HepG2 (cell line): ENCODE measurements around the gene SUPT4H1. TPM values are rescaled to one million over a fixed set of nuclear protein-coding genes. Genes with fewer than 3 reads are reported as not detected.

ENCODE experiments used
- ATF6 ChIP-seq: sonication (generic); formaldehyde crosslinking; conservative IDR thresholded peaks from 2 replicates; pipeline ENCODE4 v1.4.0; 2020; ENCODE audit warnings: missing genetic modification reagents
- ATRX ChIP-seq: sonication (generic); formaldehyde crosslinking; IDR thresholded peaks from 2 replicates; pipeline ENCODE4 v1.4.0; 2020; ENCODE audit warnings: missing genetic modification reagents, borderline replicate concordance
- CERS6 ChIP-seq: sonication (generic); formaldehyde crosslinking; IDR thresholded peaks from 2 replicates; pipeline ENCODE4 v1.5.0; 2020; ENCODE audit warnings: missing genetic modification reagents
- EHMT2 ChIP-seq: fragments of 200-600 bp; sonication (generic); IDR thresholded peaks from 2 replicates; pipeline ENCODE4 v1.7.0; 2017; ENCODE audit warnings: antibody characterized with exemption, low read depth, low read length, borderline replicate concordance
- FIP1L1 ChIP-seq: fragments of 200-400 bp; formaldehyde crosslinking; IDR thresholded peaks from 2 replicates; pipeline ENCODE4 v1.6.1; 2018; ENCODE audit warnings: low read depth, mild to moderate bottlenecking, low read length, moderate library complexity, borderline replicate concordance; ENCODE audit not compliant: insufficient read depth
- FOXC1 ChIP-seq: sonication (generic); formaldehyde crosslinking; IDR thresholded peaks from 2 replicates; pipeline ENCODE4 v1.8.0; 2022; ENCODE audit warnings: mild to moderate bottlenecking, missing genetic modification reagents, borderline replicate concordance
- FOXM1 ChIP-seq: sonication (generic); formaldehyde crosslinking; IDR thresholded peaks from 2 replicates; pipeline ENCODE4 v1.5.0; 2020; ENCODE audit warnings: missing genetic modification reagents
- HDAC6 ChIP-seq: fragments of 200-600 bp; sonication (generic); IDR thresholded peaks from 2 replicates; pipeline ENCODE4 v1.7.0; 2017; ENCODE audit warnings: mild to moderate bottlenecking, antibody characterized with exemption, low read length, low read depth
- HMGA1 ChIP-seq: sonication (generic); formaldehyde crosslinking; conservative IDR thresholded peaks from 2 replicates; pipeline ENCODE4 v1.4.0; 2020; ENCODE audit warnings: missing genetic modification reagents
- HNRNPLL ChIP-seq: fragments of 200-400 bp; formaldehyde crosslinking; IDR thresholded peaks from 2 replicates; pipeline ENCODE4 v1.6.1; 2017; ENCODE audit warnings: mild to moderate bottlenecking, low read depth, low read length; ENCODE audit not compliant: poor library complexity, severe bottlenecking
- IRF1 ChIP-seq: sonication (generic); formaldehyde crosslinking; IDR thresholded peaks from 2 replicates; pipeline ENCODE4 v1.4.0; 2020; ENCODE audit warnings: low read depth, mild to moderate bottlenecking, missing genetic modification reagents
- RFX3 ChIP-seq: IDR thresholded peaks from 2 replicates; pipeline ENCODE4 v1.6.1; 2016; ENCODE audit warnings: missing biosample characterization, missing genetic modification reagents
- SNRNP70 ChIP-seq: fragments of 200-400 bp; formaldehyde crosslinking; IDR thresholded peaks from 2 replicates; pipeline ENCODE4 v1.6.1; 2017; ENCODE audit warnings: mild to moderate bottlenecking, low read depth, low read length, moderate library complexity
- ZBTB26 ChIP-seq: IDR thresholded peaks from 2 replicates; pipeline ENCODE4 v1.6.1; 2016; ENCODE audit warnings: missing compliant biosample characterization, missing genetic modification reagents, borderline replicate concordance
- ZBTB49 ChIP-seq: sonication (generic); formaldehyde crosslinking; IDR thresholded peaks from 2 replicates; pipeline ENCODE4 v1.4.0; 2020; ENCODE audit warnings: missing genetic modification reagents, borderline replicate concordance
- ZFP1 ChIP-seq: IDR thresholded peaks from 2 replicates; pipeline ENCODE4 v1.6.1; 2016
- ZFY ChIP-seq: sonication (generic); formaldehyde crosslinking; IDR thresholded peaks from 2 replicates; pipeline ENCODE4 v1.4.0; 2020; ENCODE audit warnings: missing genetic modification reagents
- ZNF12 ChIP-seq: sonication (generic); formaldehyde crosslinking; IDR thresholded peaks from 2 replicates; pipeline ENCODE4 v1.5.0; 2020; ENCODE audit warnings: missing genetic modification reagents
- ZNF136 ChIP-seq: sonication (generic); formaldehyde crosslinking; IDR thresholded peaks from 2 replicates; pipeline ENCODE4 v1.8.1; 2022; ENCODE audit warnings: low read depth, mild to moderate bottlenecking, moderate library complexity, missing genetic modification reagents
- ZNF30 ChIP-seq: sonication (generic); formaldehyde crosslinking; IDR thresholded peaks from 2 replicates; pipeline ENCODE4 v1.5.0; 2020; ENCODE audit warnings: mild to moderate bottlenecking, missing genetic modification reagents
- ZNF329 ChIP-seq: sonication (generic); formaldehyde crosslinking; IDR thresholded peaks from 2 replicates; pipeline ENCODE4 v1.9.0; 2021; ENCODE audit warnings: low read depth, mild to moderate bottlenecking, missing genetic modification reagents
- ZNF546 ChIP-seq: sonication (generic); formaldehyde crosslinking; conservative IDR thresholded peaks from 2 replicates; pipeline ENCODE4 v1.8.1; 2023; ENCODE audit warnings: mild to moderate bottlenecking, missing genetic modification reagents
- ZNF713 ChIP-seq: sonication (generic); formaldehyde crosslinking; IDR thresholded peaks from 2 replicates; pipeline ENCODE4 v1.4.0; 2020; ENCODE audit warnings: mild to moderate bottlenecking, missing genetic modification reagents
- polyA plus RNA-seq, 8 experiments: library from polyadenylated mRNA; depleted of rRNA in 3 of 8; stranded (reverse) in 7 of 8; unstranded in 1 of 8; fragments of >200 nt; fragmentation: Illumina TruSeq in 4 of 8; extraction: Trizol in 4 of 8; gene quantifications; 2 replicates each; pipeline versions ENCODE4 v1.2.1 to v1.2.3, GENCODE V29; 2011 to 2016; ENCODE audit warnings: low read depth in 4 of 8, missing spikeins in 1 of 8, mixed read lengths in 1 of 8; ENCODE audit not compliant: insufficient read depth in 1 of 8
- total RNA-seq, 5 experiments: library from RNA; depleted of rRNA; stranded (reverse); fragments of >200 nt; fragmentation: Illumina TruSeq; extraction: Trizol; gene quantifications; 2 replicates each; pipeline ENCODE4 v1.2.3, GENCODE V29; 2016; ENCODE audit warnings: low read depth in 1 of 5

SUPT4H1 gene
- total and polyA plus RNA-seq, 2 of the 13 experiments (the other 11 are each of a cell fraction or from before 2014, with no cell fraction given): 155 to 244 TPM

GRCh38 chr17:58364270-58364942 lies 12.4 kb upstream of the SUPT4H1 start (continued):
- TF ChIP-seq ZBTB26 (CRISPR knock-in tag): no peak
- no peak for TF ChIP-seq FOXM1 (CRISPR knock-in tag)
- no peak for TF ChIP-seq ZNF329
- no peak for TF ChIP-seq HNRNPLL
- TF ChIP-seq SNRNP70: no peak
- TF ChIP-seq CERS6 (CRISPR knock-in tag): no peak
- no peak for TF ChIP-seq IRF1 (CRISPR knock-in tag)
- no peak for TF ChIP-seq ZFP1 (CRISPR knock-in tag)
- TF ChIP-seq FOXC1 (CRISPR knock-in tag): no peak; the same call in 1 of the 2 replicates
- TF ChIP-seq ZNF30 (CRISPR knock-in tag): no peak
- no peak for TF ChIP-seq ZBTB49 (CRISPR knock-in tag)
- no peak for TF ChIP-seq HDAC6
- no peak for TF ChIP-seq EHMT2
- TF ChIP-seq RFX3 (CRISPR knock-in tag): no peak
- no peak for TF ChIP-seq ZNF546 (CRISPR knock-in tag)
- TF ChIP-seq ZFY (CRISPR knock-in tag): peak; percentile 70
- no peak for TF ChIP-seq ZNF713 (CRISPR knock-in tag)
- TF ChIP-seq ZNF136 (CRISPR knock-in tag): no peak
- TF ChIP-seq ATRX (CRISPR knock-in tag): no peak
- TF ChIP-seq HMGA1: no peak
- TF ChIP-seq ZNF12: peak; percentile 36; the same call in 1 of the 2 replicates
- TF ChIP-seq ATF6 (CRISPR knock-in tag): no peak
- no peak for TF ChIP-seq FIP1L1
